IMR-90 (cell line): ENCODE measurements around the gene RHOBTB3. TPM values are rescaled to one million over a fixed set of nuclear protein-coding genes. Genes with fewer than 3 reads are reported as not detected.

ENCODE experiments used
- ATAC-seq: fragments of 200-7000 bp; cut with Tn5 transposase; 2 replicates; pipeline ENCODE4 v1.9.1; 2020; ENCODE audit warnings: low read depth, mild to moderate bottlenecking, moderate library complexity
- BruUV-seq: library from RNA; stranded (reverse); fragments of 400-500 nt; replicated peaks from 2 replicates; lab custom pipeline; 2021; lab: Mats Ljungman, UMichigan
- CTCF ChIA-PET: fragments of 300-600 bp; formaldehyde crosslinking; extraction: SDS; loops from one replicate; lab custom pipeline; 2021; ENCODE audit warnings: antibody characterized with exemption; lab: Yijun Ruan, JAX
- POLR2A ChIA-PET: fragments of 300-600 bp; sonication (Branson Sonifier 250); formaldehyde crosslinking; loops from one replicate; lab custom pipeline; 2022; ENCODE audit warnings: antibody characterized with exemption; ENCODE audit not compliant: unreplicated experiment; lab: Charles Lee
- DNase-seq: peaks from one replicate; pipeline ENCODE4 v3.0.0; 2013
- H2AFZ ChIP-seq: replicated peaks from 2 replicates; pipeline ENCODE3; 2013; ENCODE audit warnings: low read length, mild to moderate bottlenecking; ENCODE audit not compliant: poor library complexity
- H2AK5ac ChIP-seq: 2 replicates; pipeline ENCODE4 v1.6.1; 2013; ENCODE audit warnings: low read depth, low read length, inconsistent platforms
- H2AK9ac ChIP-seq: replicated peaks from 2 replicates; pipeline ENCODE3; 2013; ENCODE audit warnings: mild to moderate bottlenecking, low read depth, low read length, moderate library complexity; ENCODE audit not compliant: poor library complexity
- H2BK120ac ChIP-seq: 2 replicates; pipeline ENCODE4 v1.6.1; 2013; ENCODE audit warnings: low read depth, low read length, inconsistent platforms
- H2BK15ac ChIP-seq: 3 replicates; pipeline ENCODE4 v1.6.1; 2013; ENCODE audit warnings: low read depth, low read length, inconsistent platforms
- H2BK20ac ChIP-seq: 2 replicates; pipeline ENCODE4 v1.6.1; 2013; ENCODE audit warnings: low read depth, mild to moderate bottlenecking, inconsistent platforms, low read length, moderate library complexity
- H2BK5ac ChIP-seq: 2 replicates; pipeline ENCODE4 v1.6.1; 2013; ENCODE audit warnings: mild to moderate bottlenecking, low read depth, low read length, inconsistent platforms; ENCODE audit not compliant: poor library complexity, severe bottlenecking
- H3K14ac ChIP-seq: replicated peaks from 2 replicates; pipeline ENCODE4 v1.6.1; 2013; ENCODE audit warnings: low read depth, low read length, inconsistent platforms
- H3K18ac ChIP-seq: 2 replicates; pipeline ENCODE4 v1.6.1; 2013; ENCODE audit warnings: low read depth, low read length, control low read depth
- H3K23ac ChIP-seq: 2 replicates; pipeline ENCODE4 v1.6.1; 2013; ENCODE audit warnings: low read depth, low read length, inconsistent platforms
- H3K27ac ChIP-seq: 2 replicates; pipeline ENCODE4 v1.5.1; 2013; ENCODE audit warnings: mild to moderate bottlenecking, control low read depth, low read length; ENCODE audit not compliant: insufficient read depth
- H3K27me3 ChIP-seq: 2 replicates; pipeline ENCODE4 v1.6.1; 2013; ENCODE audit warnings: low read length; ENCODE audit not compliant: control insufficient read depth, insufficient read depth
- H3K36me3 ChIP-seq: 2 replicates; pipeline ENCODE4 v1.6.1; 2013; ENCODE audit warnings: low read length, mixed read lengths; ENCODE audit not compliant: control insufficient read depth, insufficient read depth
- H3K4ac ChIP-seq: 2 replicates; pipeline ENCODE4 v1.6.1; 2013; ENCODE audit warnings: low read depth, low read length, inconsistent platforms
- H3K4me1 ChIP-seq: 2 replicates; pipeline ENCODE4 v1.6.1; 2013; ENCODE audit warnings: low read length, mixed read lengths; ENCODE audit not compliant: control insufficient read depth, insufficient read depth
- H3K4me2 ChIP-seq: 2 replicates; pipeline ENCODE4 v1.6.1; 2013; ENCODE audit warnings: low read depth, mild to moderate bottlenecking, control low read depth, low read length, moderate library complexity
- H3K4me3 ChIP-seq: 2 replicates; pipeline ENCODE4 v1.5.1; 2013; ENCODE audit warnings: low read depth, mild to moderate bottlenecking, control low read depth, low read length, moderate library complexity; ENCODE audit not compliant: insufficient read depth
- H3K56ac ChIP-seq: 2 replicates; pipeline ENCODE4 v1.6.1; 2013; ENCODE audit warnings: low read length, inconsistent platforms; ENCODE audit not compliant: insufficient read depth; ENCODE audit errors: extremely low read depth
- H3K79me1 ChIP-seq, 2 experiments: 2 replicates each; pipeline ENCODE4 v1.6.1; 2013; ENCODE audit warnings: low read length in 2 of 2, inconsistent platforms in 1 of 2, low read depth in 1 of 2
- H3K9ac ChIP-seq: 2 replicates; pipeline ENCODE4 v1.6.1; 2013; ENCODE audit warnings: low read depth, low read length, control low read depth
- H3K9me1 ChIP-seq: 2 replicates; pipeline ENCODE4 v1.6.1; 2013; ENCODE audit warnings: low read length, inconsistent platforms; ENCODE audit not compliant: insufficient read depth
- H3K9me3 ChIP-seq: 2 replicates; pipeline ENCODE4 v1.6.1; 2013; ENCODE audit warnings: low read length; ENCODE audit not compliant: control insufficient read depth, insufficient read depth
- H4K20me1 ChIP-seq: 2 replicates; pipeline ENCODE4 v1.6.1; 2013; ENCODE audit warnings: low read length, inconsistent platforms; ENCODE audit not compliant: insufficient read depth
- H4K5ac ChIP-seq: 2 replicates; pipeline ENCODE4 v1.6.1; 2013; ENCODE audit warnings: mild to moderate bottlenecking, low read depth, low read length, control low read depth
- H4K8ac ChIP-seq, 2 experiments: 2 replicates each; pipeline ENCODE4 v1.6.1; 2013; ENCODE audit warnings: low read depth in 2 of 2, low read length in 2 of 2, control low read depth in 1 of 2, inconsistent platforms in 1 of 2
- H4K91ac ChIP-seq: 2 replicates; pipeline ENCODE4 v1.6.1; 2013; ENCODE audit warnings: low read depth, low read length, inconsistent platforms; ENCODE audit not compliant: insufficient read depth
- BHLHE40 ChIP-seq: fragments of 150-350 bp; IDR thresholded peaks from 2 replicates; pipeline ENCODE4 v1.6.1; 2016; ENCODE audit warnings: mild to moderate bottlenecking, low read depth, low read length
- CEBPB ChIP-seq: IDR thresholded peaks from 2 replicates; pipeline ENCODE4 v1.6.1; 2012; ENCODE audit warnings: low read depth, low read length, improper control_type of control experiment
- CHD1 ChIP-seq: IDR thresholded peaks from 2 replicates; pipeline ENCODE4 v1.6.1; 2012; ENCODE audit warnings: low read depth, low read length, improper control_type of control experiment
- CTCF ChIP-seq: conservative IDR thresholded peaks from 2 replicates; pipeline ENCODE4 v1.5.1; 2012; ENCODE audit warnings: mild to moderate bottlenecking, low read depth, low read length, improper control_type of control experiment
- FOS ChIP-seq: fragments of 150-350 bp; IDR thresholded peaks from 2 replicates; pipeline ENCODE4 v1.6.1; 2016; ENCODE audit warnings: low read depth, low read length
- MAFK ChIP-seq: IDR thresholded peaks from 2 replicates; pipeline ENCODE4 v1.6.1; 2012; ENCODE audit warnings: low read depth, low read length, improper control_type of control experiment
- MAZ ChIP-seq: IDR thresholded peaks from 2 replicates; pipeline ENCODE4 v1.6.1; 2012; ENCODE audit warnings: low read depth, mild to moderate bottlenecking, low read length, improper control_type of control experiment, moderate library complexity, borderline replicate concordance
- MXI1 ChIP-seq: IDR thresholded peaks from 2 replicates; pipeline ENCODE4 v1.6.1; 2012; ENCODE audit warnings: low read depth, mild to moderate bottlenecking, low read length, moderate library complexity, borderline replicate concordance
- POLR2A ChIP-seq: IDR thresholded peaks from 2 replicates; pipeline ENCODE4 v1.6.1; 2012; ENCODE audit warnings: mild to moderate bottlenecking, low read depth, low read length
- RCOR1 ChIP-seq: IDR thresholded peaks from 2 replicates; pipeline ENCODE4 v1.6.1; 2012; ENCODE audit warnings: mild to moderate bottlenecking, low read length, improper control_type of control experiment; ENCODE audit not compliant: insufficient replicate concordance
- SMC3 ChIP-seq: fragments of 150-350 bp; IDR thresholded peaks from 2 replicates; pipeline ENCODE4 v1.6.1; 2016; ENCODE audit warnings: low read depth, mild to moderate bottlenecking, antibody characterized with exemption, low read length, moderate library complexity
- WGBS, 2 experiments: methylation state at CpG; one replicate each; pipeline versions ENCODE4 v1.1.5 to v1.1.7; 2013; ENCODE audit warnings: missing lambda C conversion rate in 2 of 2; ENCODE audit not compliant: insufficient read length in 1 of 2; ENCODE audit errors: extremely low coverage in 2 of 2; 5-methylcytosine and 5-hydroxymethylcytosine counted together
- dilution Hi-C: fragments of 300-500 bp; cut with HindIII; formaldehyde crosslinking; loops from one replicate; pipeline ENCODE4 v1.14.3; 2018; ENCODE audit warnings: low sequenced_read_pairs; ENCODE audit not compliant: unreplicated experiment
- in situ Hi-C: fragments of 300-500 bp; cut with MboI; formaldehyde crosslinking; loops from 3 replicates; pipeline ENCODE4 v1.14.3; 2019; ENCODE audit warnings: low sequenced_read_pairs, inconsistent platforms, mixed read lengths
- intact Hi-C: fragments of 100-400 bp; cut with micrococcal nuclease; formaldehyde crosslinking; loops from 2 replicates; pipeline ENCODE4 v1.10.0; 2022
- polyA plus RNA-seq, 3 experiments: library from polyadenylated mRNA; depleted of rRNA; stranded (reverse); fragments of >200 nt; gene quantifications; 2 replicates each; pipeline ENCODE4 v1.2.3, GENCODE V29; 2012; ENCODE audit warnings: low replicate concordance in 1 of 3
- total RNA-seq: library from RNA; depleted of rRNA; stranded (reverse); fragments of >200 nt; gene quantifications from 2 replicates; pipeline ENCODE4 v1.2.3, GENCODE V29; 2012

The RHOBTB3 gene
- total and polyA plus RNA-seq, 2 of the 4 experiments (the other 2 are of a cell fraction) = 117 to 447 TPM

- no peak for TF ChIP-seq CTCF
Observed at GRCh38 chr5:95823738-95824609, 92.8 kb downstream of the RHOBTB3 start (continued).

- Histone ChIP-seq H3K27ac (peak overlapping the region; percentile 95), H3K4ac (peak overlapping the region; percentile 92), H3K27me3 (no peaks in the 10 kb centered on the region), H4K20me1 (peaks cover 14% of the 10 kb centered on the region; the same call in 1 of the 2 replicates), H2AFZ (peak overlapping the region; percentile 6), H3K9me1 (peaks cover 11% of the 10 kb centered on the region), H4K8ac (peak overlapping the region; percentile 72 to 97), H2BK20ac (peak overlapping the region; percentile 94), H3K36me3 (no peaks in the 10 kb centered on the region), H4K5ac (peak overlapping the region; percentile 64), H3K18ac (peak overlapping the region; percentile 80), H4K91ac (peak overlapping the region; percentile 92), H2BK5ac (peak overlapping the region; percentile 92), H2BK120ac (peak overlapping the region; percentile 94), H3K14ac (peak overlapping the region; percentile 91), H3K56ac (0 out of 2 replicates have a peak overlapping the region, but pooled peaks have one; percentile 5), H3K4me1 (peaks cover 16% of the 10 kb centered on the region), H3K79me1 (peaks cover 0 to 32% of the 10 kb centered on the region in 2 experiments; a peak in 2 of 4 replicates), H2AK9ac (peak overlapping the region; percentile 33), H3K9ac (no peak overlapping the region), H3K4me2 (no peak overlapping the region), H2BK15ac (peak overlapping the region; percentile 97; the same call in 2 of the 3 replicates), H3K23ac (no peak overlapping the region), H3K9me3 (no peaks in the 10 kb centered on the region), H3K4me3 (no peak overlapping the region), H2AK5ac (peak overlapping the region; percentile 93)
- ATAC-seq (no peak), DNase-seq (no peak)
- CTCF ChIA-PET = no interaction called here
- intact Hi-C loops (no loop called here), dilution Hi-C loops (no loop called here), in situ Hi-C loops (loop anchor here (5.0 kb wide), 1 partner anchor 37 kb away; no protein-coding TSS in a partner anchor)
- POLR2A ChIA-PET = interaction anchor here (1.2 kb wide), 1 partner anchor 9 kb away, joined by 3 read pairs; no protein-coding TSS in a partner anchor
- 100% methylated on average over 1 of the region's 5 CpGs; no CpG with 5 or more reads in 1 of the 2 experiments for WGBS, 2 experiments
- TF ChIP-seq RCOR1 = no peak
- no peak for TF ChIP-seq SMC3
- TF ChIP-seq MAFK = no peak
- no peak for TF ChIP-seq CEBPB
- no peak for TF ChIP-seq CHD1
- no peak for TF ChIP-seq MAZ
- no peak for TF ChIP-seq MXI1
- no peak for TF ChIP-seq CTCF
- TF ChIP-seq BHLHE40 = no peak
- TF ChIP-seq FOS = no peak
- TF ChIP-seq POLR2A = no peak
- BruUV-seq = no TSS peak
Observed at GRCh38 chr5:95824747-95825146, 93.6 kb downstream of the RHOBTB3 start.
